Measurements from ENCODE around the gene GAB2.

Gene GAB2

GRCh38 chr11:78203184-78203583, 214.4 kb downstream of the GAB2 start:
- H3K4me3 ChIP-seq (replicated peaks; ENCODE audit: low read depth, low read length), result no peak overlapping the region

GRCh38 chr11:78202733-78203167, 214.9 kb downstream of the GAB2 start:
- no peak overlapping the region for H3K4me3 ChIP-seq (replicated peaks; ENCODE audit: low read depth, low read length)
- no peak for TF ChIP-seq CTCF (IDR thresholded peaks at IDR 0.05; ENCODE audit: low read depth, low read length, missing control alignments)
- no peak for DNase-seq (ENCODE audit: extremely low read depth, low read depth)

More at GRCh38 chr11:78203184-78203583, 214.4 kb downstream of the GAB2 start:
- no peak for TF ChIP-seq CTCF (IDR thresholded peaks at IDR 0.05; ENCODE audit: low read depth, low read length, missing control alignments)
- no peak for DNase-seq (ENCODE audit: extremely low read depth, low read depth)

- TF ChIP-seq CTCF (IDR thresholded peaks at IDR 0.05; ENCODE audit: low read depth, low read length, missing control alignments), result no peak
- DNase-seq (ENCODE audit: extremely low read depth, low read depth), result no peak
- H3K4me3 ChIP-seq (replicated peaks; ENCODE audit: low read depth, low read length), result no peak overlapping the region
These were observed 216.4 kb downstream of the GAB2 start for GRCh38 chr11:78201096-78201818.

GRCh38 chr11:78200553-78200952, 217.1 kb downstream of the GAB2 start:
- no peak overlapping the region for H3K4me3 ChIP-seq (replicated peaks; ENCODE audit: low read depth, low read length)
- TF ChIP-seq CTCF (IDR thresholded peaks at IDR 0.05; ENCODE audit: low read depth, low read length, missing control alignments), result no peak
- DNase-seq (ENCODE audit: extremely low read depth, low read depth), result no peak

GRCh38 chr11:78200061-78200460, 217.6 kb downstream of the GAB2 start:
- TF ChIP-seq CTCF (IDR thresholded peaks at IDR 0.05; ENCODE audit: low read depth, low read length, missing control alignments), result no peak
- DNase-seq (ENCODE audit: extremely low read depth, low read depth), result no peak
- H3K4me3 ChIP-seq (replicated peaks; ENCODE audit: low read depth, low read length), result no peak overlapping the region

GRCh38 chr11:78199653-78200015, 218.0 kb downstream of the GAB2 start:
- TF ChIP-seq CTCF (IDR thresholded peaks at IDR 0.05; ENCODE audit: low read depth, low read length, missing control alignments), result no peak
- no peak overlapping the region for H3K4me3 ChIP-seq (replicated peaks; ENCODE audit: low read depth, low read length)
- no peak for DNase-seq (ENCODE audit: extremely low read depth, low read depth)
